Activated naive CD8-positive, alpha-beta T cell treated with anti-CD3 and anti-CD28 coated beads, Interleukin-2, amount 50 U/mL, for 16 hours (primary cell): ENCODE results near the gene GGNBP2.
A peak's percentile ranks its signal among the peaks of the same experiment; 100 is the strongest.

Experiments used
- DNase-seq: peaks from one replicate; pipeline ENCODE4 v3.0.0-alpha.2; 2020; ENCODE audit warnings: low read depth, low spot score

The GGNBP2 gene

DNA sequence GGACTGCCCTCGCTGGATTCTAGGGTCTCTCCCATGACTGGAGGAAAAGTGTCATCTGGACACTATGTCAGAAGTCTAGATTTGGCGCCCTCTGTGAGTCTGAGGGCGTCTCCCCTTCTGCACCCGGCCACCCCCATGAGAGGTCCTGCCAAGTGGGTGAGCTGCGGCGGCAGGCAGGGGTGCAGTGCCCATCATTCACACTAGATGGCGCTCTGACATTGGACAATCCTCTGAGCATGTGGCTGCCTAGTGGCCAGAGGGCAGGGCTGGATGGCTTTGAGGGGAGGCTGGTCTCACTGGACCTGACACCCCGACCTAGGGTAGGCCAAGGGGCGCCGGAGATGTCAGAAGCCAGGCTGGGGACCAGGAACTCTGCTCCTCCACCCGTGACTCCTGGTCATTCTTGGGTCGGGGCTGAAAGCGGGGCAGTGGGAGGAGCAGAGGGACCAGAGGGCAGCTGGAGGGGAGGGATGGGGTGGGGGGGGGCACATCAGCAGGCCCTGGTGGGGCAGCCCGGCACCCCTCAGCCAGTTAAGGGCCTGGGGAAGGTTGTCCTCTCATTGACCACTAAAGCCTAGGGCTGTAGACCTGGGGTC lies 84.6 kb downstream of the GGNBP2 start:
- peak; percentile 60 for DNase-seq

DNA sequence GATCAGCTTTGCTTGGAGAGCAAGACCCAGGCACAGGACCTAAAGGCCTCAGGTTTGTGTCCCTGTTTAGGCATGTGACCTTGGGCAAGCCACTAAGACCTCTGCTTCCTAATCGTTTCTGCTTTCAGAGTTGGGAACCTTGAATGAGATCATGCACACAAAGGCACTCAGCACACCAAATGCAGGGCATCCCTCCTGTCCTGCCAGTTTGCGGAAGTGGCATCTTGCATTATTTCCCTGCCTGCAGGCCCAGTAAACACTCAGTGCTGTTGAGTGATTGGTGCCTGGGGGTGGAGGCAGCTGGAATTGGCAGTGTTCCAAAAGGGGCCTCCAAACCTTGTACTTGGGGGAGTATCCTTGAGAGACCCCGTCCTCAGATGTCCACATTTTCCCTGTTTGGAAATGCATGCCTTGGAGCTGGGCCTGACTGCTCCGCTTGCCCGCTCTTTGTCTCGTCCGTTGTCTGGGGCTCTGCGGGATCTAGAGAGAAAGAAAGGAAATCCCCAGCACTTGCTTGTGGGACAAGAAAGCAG lies 85.3 kb downstream of the GGNBP2 start:
- DNase-seq = no peak

DNA sequence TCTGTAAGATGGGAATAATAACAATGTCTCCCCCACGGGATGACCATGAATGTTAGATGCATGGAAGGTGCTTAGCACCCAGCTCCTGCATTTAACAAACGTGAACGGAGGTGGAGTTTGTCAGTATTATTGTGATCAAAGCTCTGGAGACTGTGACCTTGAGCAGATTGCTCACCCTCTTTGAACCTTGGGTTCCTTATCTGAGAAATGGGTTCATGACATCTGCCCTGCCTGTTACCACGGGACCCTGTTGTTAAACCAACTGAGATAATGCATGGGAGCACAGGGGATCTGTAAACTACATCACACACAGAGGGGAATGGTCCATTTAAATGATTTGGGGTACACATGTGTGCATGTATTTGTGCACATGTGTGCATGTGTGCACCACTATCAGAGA lies 86.3 kb downstream of the GGNBP2 start:
- DNase-seq = no peak

DNA sequence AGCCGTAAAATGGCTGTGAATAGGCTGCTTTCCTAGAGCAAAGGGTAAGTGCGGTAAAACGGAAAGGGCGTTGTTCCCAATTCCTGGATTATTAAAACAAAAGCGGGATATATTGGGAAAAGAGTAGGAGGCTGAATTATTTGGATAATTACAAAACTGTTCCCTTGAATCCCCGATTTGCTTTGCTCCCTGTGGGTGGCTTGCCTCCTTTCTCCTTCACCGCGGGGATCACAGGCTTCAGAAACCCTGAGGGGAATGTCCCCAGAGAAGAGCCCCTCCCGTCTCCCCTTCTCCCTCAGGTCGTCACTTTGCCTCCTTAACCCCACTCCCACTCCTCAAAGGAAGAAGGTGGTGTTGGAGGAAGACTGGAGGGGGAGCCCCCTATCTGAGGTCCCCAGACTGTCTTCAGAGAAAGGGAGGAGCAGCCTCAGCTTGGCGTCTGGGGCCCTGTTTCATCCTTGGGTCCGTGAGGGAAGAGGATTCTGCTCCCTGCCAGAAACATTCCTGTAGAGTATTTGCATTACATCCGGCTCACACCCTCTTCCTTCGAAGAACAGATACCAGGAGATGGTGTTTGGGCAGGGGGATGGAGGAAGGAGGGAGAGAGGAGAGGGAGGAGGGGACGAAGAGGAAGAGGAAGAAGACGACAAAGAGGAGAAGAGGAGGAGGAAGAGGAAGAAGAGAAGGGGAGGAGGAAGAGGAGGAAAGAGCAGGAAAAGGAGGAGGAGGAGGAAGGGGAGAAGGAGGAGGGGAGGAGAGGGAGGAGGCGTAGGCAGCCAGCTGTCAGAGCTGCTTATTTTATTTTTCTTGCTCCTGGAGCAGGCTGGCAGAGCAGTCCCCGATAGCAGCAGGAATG lies 88.4 kb downstream of the GGNBP2 start:
- no peak for DNase-seq
